ENCODE data around the gene RBCK1. TPM values are rescaled to one million over a fixed set of nuclear protein-coding genes. Genes with fewer than 3 reads are reported as not detected.

The RBCK1 gene
- total and polyA plus RNA-seq, 10 of the 15 experiments (the other 5 are each of a cell fraction or from before 2014, with no cell fraction given) = 14.1 to 99.7 (median 76.0) TPM

DNA sequence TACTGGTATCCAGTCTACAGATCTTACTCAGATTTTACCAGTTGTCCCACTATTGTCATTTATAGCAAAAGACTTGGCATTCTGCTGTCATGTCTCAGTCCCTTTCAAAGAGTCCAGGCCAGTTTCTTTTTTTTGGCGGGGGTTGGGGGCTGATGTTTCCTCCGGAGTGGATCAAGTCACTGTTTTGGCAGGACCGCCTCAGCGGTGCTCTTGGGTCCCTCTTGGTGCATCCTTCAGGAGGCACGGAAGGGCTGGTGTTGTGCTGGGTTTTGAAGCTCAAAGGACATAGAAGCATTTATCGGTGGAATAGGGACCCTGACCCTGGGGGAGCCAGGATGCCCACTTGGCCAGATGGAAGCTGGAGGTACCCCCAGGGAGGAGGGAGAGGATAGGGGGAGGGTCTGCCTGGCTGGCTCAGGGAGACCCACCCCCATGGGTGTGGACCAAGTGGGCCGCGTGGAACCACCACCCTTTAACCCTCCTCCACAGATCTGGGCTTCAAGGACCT is 10.8 kb downstream of the RBCK1 start (continued):
- TF ChIP-seq, protein P1, sequence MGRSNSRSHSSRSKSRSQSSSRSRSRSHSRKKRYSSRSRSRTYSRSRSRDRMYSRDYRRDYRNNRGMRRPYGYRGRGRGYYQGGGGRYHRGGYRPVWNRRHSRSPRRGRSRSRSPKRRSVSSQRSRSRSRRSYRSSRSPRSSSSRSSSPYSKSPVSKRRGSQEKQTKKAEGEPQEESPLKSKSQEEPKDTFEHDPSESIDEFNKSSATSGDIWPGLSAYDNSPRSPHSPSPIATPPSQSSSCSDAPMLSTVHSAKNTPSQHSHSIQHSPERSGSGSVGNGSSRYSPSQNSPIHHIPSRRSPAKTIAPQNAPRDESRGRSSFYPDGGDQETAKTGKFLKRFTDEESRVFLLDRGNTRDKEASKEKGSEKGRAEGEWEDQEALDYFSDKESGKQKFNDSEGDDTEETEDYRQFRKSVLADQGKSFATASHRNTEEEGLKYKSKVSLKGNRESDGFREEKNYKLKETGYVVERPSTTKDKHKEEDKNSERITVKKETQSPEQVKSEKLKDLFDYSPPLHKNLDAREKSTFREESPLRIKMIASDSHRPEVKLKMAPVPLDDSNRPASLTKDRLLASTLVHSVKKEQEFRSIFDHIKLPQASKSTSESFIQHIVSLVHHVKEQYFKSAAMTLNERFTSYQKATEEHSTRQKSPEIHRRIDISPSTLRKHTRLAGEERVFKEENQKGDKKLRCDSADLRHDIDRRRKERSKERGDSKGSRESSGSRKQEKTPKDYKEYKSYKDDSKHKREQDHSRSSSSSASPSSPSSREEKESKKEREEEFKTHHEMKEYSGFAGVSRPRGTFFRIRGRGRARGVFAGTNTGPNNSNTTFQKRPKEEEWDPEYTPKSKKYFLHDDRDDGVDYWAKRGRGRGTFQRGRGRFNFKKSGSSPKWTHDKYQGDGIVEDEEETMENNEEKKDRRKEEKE (IDR thresholded peaks at IDR 0.05) = no peak
- no peak for TF ChIP-seq MTA3 (IDR thresholded peaks at IDR 0.05; ENCODE audit: borderline replicate concordance, low read length)
- TF ChIP-seq, protein P2, sequence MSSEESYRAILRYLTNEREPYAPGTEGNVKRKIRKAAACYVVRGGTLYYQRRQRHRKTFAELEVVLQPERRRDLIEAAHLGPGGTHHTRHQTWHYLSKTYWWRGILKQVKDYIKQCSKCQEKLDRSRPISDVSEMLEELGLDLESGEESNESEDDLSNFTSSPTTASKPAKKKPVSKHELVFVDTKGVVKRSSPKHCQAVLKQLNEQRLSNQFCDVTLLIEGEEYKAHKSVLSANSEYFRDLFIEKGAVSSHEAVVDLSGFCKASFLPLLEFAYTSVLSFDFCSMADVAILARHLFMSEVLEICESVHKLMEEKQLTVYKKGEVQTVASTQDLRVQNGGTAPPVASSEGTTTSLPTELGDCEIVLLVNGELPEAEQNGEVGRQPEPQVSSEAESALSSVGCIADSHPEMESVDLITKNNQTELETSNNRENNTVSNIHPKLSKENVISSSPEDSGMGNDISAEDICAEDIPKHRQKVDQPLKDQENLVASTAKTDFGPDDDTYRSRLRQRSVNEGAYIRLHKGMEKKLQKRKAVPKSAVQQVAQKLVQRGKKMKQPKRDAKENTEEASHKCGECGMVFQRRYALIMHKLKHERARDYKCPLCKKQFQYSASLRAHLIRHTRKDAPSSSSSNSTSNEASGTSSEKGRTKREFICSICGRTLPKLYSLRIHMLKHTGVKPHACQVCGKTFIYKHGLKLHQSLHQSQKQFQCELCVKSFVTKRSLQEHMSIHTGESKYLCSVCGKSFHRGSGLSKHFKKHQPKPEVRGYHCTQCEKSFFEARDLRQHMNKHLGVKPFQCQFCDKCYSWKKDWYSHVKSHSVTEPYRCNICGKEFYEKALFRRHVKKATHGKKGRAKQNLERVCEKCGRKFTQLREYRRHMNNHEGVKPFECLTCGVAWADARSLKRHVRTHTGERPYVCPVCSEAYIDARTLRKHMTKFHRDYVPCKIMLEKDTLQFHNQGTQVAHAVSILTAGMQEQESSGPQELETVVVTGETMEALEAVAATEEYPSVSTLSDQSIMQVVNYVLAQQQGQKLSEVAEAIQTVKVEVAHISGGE (CRISPR knock-in tag; IDR thresholded peaks at IDR 0.05) = no peak
- TF ChIP-seq FOXK2 (IDR thresholded peaks at IDR 0.05) = no peak
- no peak for TF ChIP-seq SMAD1 (IDR thresholded peaks at IDR 0.05; ENCODE audit: low read depth, partially characterized antibody)
- TF ChIP-seq, protein P3, sequence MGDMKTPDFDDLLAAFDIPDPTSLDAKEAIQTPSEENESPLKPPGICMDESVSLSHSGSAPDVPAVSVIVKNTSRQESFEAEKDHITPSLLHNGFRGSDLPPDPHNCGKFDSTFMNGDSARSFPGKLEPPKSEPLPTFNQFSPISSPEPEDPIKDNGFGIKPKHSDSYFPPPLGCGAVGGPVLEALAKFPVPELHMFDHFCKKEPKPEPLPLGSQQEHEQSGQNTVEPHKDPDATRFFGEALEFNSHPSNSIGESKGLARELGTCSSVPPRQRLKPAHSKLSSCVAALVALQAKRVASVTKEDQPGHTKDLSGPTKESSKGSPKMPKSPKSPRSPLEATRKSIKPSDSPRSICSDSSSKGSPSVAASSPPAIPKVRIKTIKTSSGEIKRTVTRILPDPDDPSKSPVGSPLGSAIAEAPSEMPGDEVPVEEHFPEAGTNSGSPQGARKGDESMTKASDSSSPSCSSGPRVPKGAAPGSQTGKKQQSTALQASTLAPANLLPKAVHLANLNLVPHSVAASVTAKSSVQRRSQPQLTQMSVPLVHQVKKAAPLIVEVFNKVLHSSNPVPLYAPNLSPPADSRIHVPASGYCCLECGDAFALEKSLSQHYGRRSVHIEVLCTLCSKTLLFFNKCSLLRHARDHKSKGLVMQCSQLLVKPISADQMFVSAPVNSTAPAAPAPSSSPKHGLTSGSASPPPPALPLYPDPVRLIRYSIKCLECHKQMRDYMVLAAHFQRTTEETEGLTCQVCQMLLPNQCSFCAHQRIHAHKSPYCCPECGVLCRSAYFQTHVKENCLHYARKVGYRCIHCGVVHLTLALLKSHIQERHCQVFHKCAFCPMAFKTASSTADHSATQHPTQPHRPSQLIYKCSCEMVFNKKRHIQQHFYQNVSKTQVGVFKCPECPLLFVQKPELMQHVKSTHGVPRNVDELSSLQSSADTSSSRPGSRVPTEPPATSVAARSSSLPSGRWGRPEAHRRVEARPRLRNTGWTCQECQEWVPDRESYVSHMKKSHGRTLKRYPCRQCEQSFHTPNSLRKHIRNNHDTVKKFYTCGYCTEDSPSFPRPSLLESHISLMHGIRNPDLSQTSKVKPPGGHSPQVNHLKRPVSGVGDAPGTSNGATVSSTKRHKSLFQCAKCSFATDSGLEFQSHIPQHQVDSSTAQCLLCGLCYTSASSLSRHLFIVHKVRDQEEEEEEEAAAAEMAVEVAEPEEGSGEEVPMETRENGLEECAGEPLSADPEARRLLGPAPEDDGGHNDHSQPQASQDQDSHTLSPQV (IDR thresholded peaks at IDR 0.05) = no peak
- TF ChIP-seq, protein P4, sequence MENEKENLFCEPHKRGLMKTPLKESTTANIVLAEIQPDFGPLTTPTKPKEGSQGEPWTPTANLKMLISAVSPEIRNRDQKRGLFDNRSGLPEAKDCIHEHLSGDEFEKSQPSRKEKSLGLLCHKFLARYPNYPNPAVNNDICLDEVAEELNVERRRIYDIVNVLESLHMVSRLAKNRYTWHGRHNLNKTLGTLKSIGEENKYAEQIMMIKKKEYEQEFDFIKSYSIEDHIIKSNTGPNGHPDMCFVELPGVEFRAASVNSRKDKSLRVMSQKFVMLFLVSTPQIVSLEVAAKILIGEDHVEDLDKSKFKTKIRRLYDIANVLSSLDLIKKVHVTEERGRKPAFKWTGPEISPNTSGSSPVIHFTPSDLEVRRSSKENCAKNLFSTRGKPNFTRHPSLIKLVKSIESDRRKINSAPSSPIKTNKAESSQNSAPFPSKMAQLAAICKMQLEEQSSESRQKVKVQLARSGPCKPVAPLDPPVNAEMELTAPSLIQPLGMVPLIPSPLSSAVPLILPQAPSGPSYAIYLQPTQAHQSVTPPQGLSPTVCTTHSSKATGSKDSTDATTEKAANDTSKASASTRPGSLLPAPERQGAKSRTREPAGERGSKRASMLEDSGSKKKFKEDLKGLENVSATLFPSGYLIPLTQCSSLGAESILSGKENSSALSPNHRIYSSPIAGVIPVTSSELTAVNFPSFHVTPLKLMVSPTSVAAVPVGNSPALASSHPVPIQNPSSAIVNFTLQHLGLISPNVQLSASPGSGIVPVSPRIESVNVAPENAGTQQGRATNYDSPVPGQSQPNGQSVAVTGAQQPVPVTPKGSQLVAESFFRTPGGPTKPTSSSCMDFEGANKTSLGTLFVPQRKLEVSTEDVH (IDR thresholded peaks at IDR 0.05; ENCODE audit: low read depth, partially characterized antibody) = no peak
- no peak for TF ChIP-seq DPF2 (IDR thresholded peaks at IDR 0.05)

Measured in GM12878 (cell line).